Osteoblast (primary cell): Measurements from ENCODE around the gene MTA1. TPM values are rescaled to one million over a fixed set of nuclear protein-coding genes. Genes with fewer than 3 reads are reported as not detected.

ENCODE experiments used
- DNase-seq: peaks from one replicate; pipeline ENCODE4 v3.0.0; 2011; ENCODE audit warnings: low spot score, mixed read lengths; ENCODE audit not compliant: insufficient read length; ENCODE audit errors: missing footprints
- H2AFZ ChIP-seq: 2 replicates; pipeline ENCODE4 v1.6.0; 2011; ENCODE audit warnings: mild to moderate bottlenecking, low read length
- H3K27ac ChIP-seq: 2 replicates; pipeline ENCODE4 v1.5.1; 2011; ENCODE audit warnings: mild to moderate bottlenecking, low read depth, low read length, moderate library complexity
- H3K27me3 ChIP-seq: 2 replicates; pipeline ENCODE4 v1.6.0; 2012; ENCODE audit warnings: mild to moderate bottlenecking, control low read depth, inconsistent platforms, low read length, moderate library complexity; ENCODE audit not compliant: insufficient read depth
- H3K36me3 ChIP-seq: 2 replicates; pipeline ENCODE4 v1.5.1; 2011; ENCODE audit warnings: mild to moderate bottlenecking, low read length, control low read depth, moderate library complexity; ENCODE audit not compliant: insufficient read depth
- H3K4me1 ChIP-seq: 2 replicates; pipeline ENCODE4 v1.5.1; 2011; ENCODE audit warnings: mild to moderate bottlenecking, low read length, control low read depth, moderate library complexity; ENCODE audit not compliant: insufficient read depth
- H3K4me2 ChIP-seq: 2 replicates; pipeline ENCODE4 v1.6.0; 2011; ENCODE audit warnings: mild to moderate bottlenecking, low read length; ENCODE audit not compliant: insufficient read depth
- H3K4me3 ChIP-seq: fragments of 200-600 bp; sonication (generic); 3 replicates; pipeline ENCODE4 v1.5.1; 2012; ENCODE audit warnings: mild to moderate bottlenecking, low read length, inconsistent platforms; ENCODE audit not compliant: insufficient read depth
- H3K79me2 ChIP-seq: 2 replicates; pipeline ENCODE4 v1.6.0; 2012; ENCODE audit warnings: mild to moderate bottlenecking, low read length, control low read depth, inconsistent platforms; ENCODE audit not compliant: insufficient read depth
- H3K9me3 ChIP-seq: 2 replicates; pipeline ENCODE4 v1.5.1; 2011; ENCODE audit warnings: low read depth, low read length, control low read depth
- H4K20me1 ChIP-seq: 2 replicates; pipeline ENCODE4 v1.6.0; 2012; ENCODE audit warnings: mild to moderate bottlenecking, low read length, control low read depth; ENCODE audit not compliant: insufficient read depth
- CTCF ChIP-seq: IDR thresholded peaks from 2 replicates; pipeline ENCODE4 v1.5.1; 2011; ENCODE audit warnings: mild to moderate bottlenecking, low read depth, low read length, moderate library complexity; ENCODE audit errors: extremely low read depth
- total RNA-seq: library from RNA; depleted of rRNA; stranded (reverse); fragments of >200 nt; gene quantifications from 2 replicates; pipeline ENCODE4 v1.2.3, GENCODE V29; 2012

MTA1 gene
- total RNA-seq, 1 donor = 60.4 TPM

GRCh38 chr14:105483300-105484068 lies 63.9 kb downstream of the MTA1 start:
- peaks cover 16% of the 10 kb centered on the region for H3K4me1 ChIP-seq
- no peak overlapping the region for H2AFZ ChIP-seq
- no peaks in the 10 kb centered on the region for H4K20me1 ChIP-seq
- no peak overlapping the region for H3K4me2 ChIP-seq
- no peak for DNase-seq
- H3K4me3 ChIP-seq = no peak overlapping the region
- peaks cover 22% of the 10 kb centered on the region for H3K27me3 ChIP-seq
- no peaks in the 10 kb centered on the region for H3K36me3 ChIP-seq
- no peaks in the 10 kb centered on the region for H3K79me2 ChIP-seq
- no peak overlapping the region for H3K27ac ChIP-seq
- TF ChIP-seq CTCF = no peak
- no peaks in the 10 kb centered on the region for H3K9me3 ChIP-seq

- Histone ChIP-seq H3K4me1 (peaks cover 16% of the 10 kb centered on the region), H3K36me3 (no peaks in the 10 kb centered on the region), H3K27me3 (peaks cover 22% of the 10 kb centered on the region), H3K4me2 (no peak overlapping the region), H3K9me3 (no peaks in the 10 kb centered on the region), H3K4me3 (no peak overlapping the region), H4K20me1 (no peaks in the 10 kb centered on the region), H2AFZ (no peak overlapping the region), H3K27ac (no peak overlapping the region), H3K79me2 (no peaks in the 10 kb centered on the region)
- DNase-seq = no peak
- TF ChIP-seq CTCF = no peak
Measured at GRCh38 chr14:105484069-105484996, 64.7 kb downstream of the MTA1 start.

- Histone ChIP-seq H3K79me2 (no peaks in the 10 kb centered on the region), H3K27me3 (peaks cover 22% of the 10 kb centered on the region), H3K4me1 (peaks cover 16% of the 10 kb centered on the region), H2AFZ (no peak overlapping the region), H3K27ac (no peak overlapping the region), H3K9me3 (no peaks in the 10 kb centered on the region), H3K4me3 (no peak overlapping the region), H3K4me2 (no peak overlapping the region), H3K36me3 (no peaks in the 10 kb centered on the region), H4K20me1 (no peaks in the 10 kb centered on the region)
- no peak for TF ChIP-seq CTCF
- no peak for DNase-seq
Measured at GRCh38 chr14:105484997-105485393, 65.4 kb downstream of the MTA1 start.

GRCh38 chr14:105485739-105486162 lies 66.1 kb downstream of the MTA1 start:
- no peak for DNase-seq
- Histone ChIP-seq H3K4me2 (no peak overlapping the region), H3K79me2 (no peaks in the 10 kb centered on the region), H3K4me3 (no peak overlapping the region), H3K4me1 (peaks cover 20% of the 10 kb centered on the region), H3K27ac (no peak overlapping the region), H2AFZ (no peak overlapping the region), H3K27me3 (peaks cover 22% of the 10 kb centered on the region), H3K9me3 (no peaks in the 10 kb centered on the region), H3K36me3 (no peaks in the 10 kb centered on the region), H4K20me1 (no peaks in the 10 kb centered on the region)
- no peak for TF ChIP-seq CTCF
